ENCODE data around the gene SLC13A2.
A peak's percentile ranks its signal among the peaks of the same experiment; 100 is the strongest.

The SLC13A2 gene

GRCh38 chr17:28492352-28493310 lies 19.2 kb downstream of the SLC13A2 start:
- no peak for DNase-seq

- no peak for DNase-seq
These were observed 20.0 kb downstream of the SLC13A2 start for GRCh38 chr17:28493460-28493859.

- DNase-seq, result peak in 53 of 58 donors; percentile 4 to 82 (median 43)
These were observed 21.2 kb downstream of the SLC13A2 start for GRCh38 chr17:28494445-28495188.

- DNase-seq, result no peak
These were observed 22.2 kb downstream of the SLC13A2 start for GRCh38 chr17:28495635-28496034.

- no peak for DNase-seq
These were observed 24.5 kb downstream of the SLC13A2 start for GRCh38 chr17:28497931-28498330.

GRCh38 chr17:28498652-28499363 lies 25.4 kb downstream of the SLC13A2 start:
- no peak for DNase-seq

- no peak for DNase-seq
These were observed 25.9 kb downstream of the SLC13A2 start for GRCh38 chr17:28499364-28499664.

- no peak for DNase-seq
These were observed 26.4 kb downstream of the SLC13A2 start for GRCh38 chr17:28499684-28500357.

GRCh38 chr17:28500712-28501379 lies 27.4 kb downstream of the SLC13A2 start:
- DNase-seq, result peak in 3 of 58 donors; percentile 3 to 29 (median 4)

GRCh38 chr17:28501421-28502284 lies 28.2 kb downstream of the SLC13A2 start:
- no peak for DNase-seq

- DNase-seq, result no peak
These were observed 30.0 kb downstream of the SLC13A2 start for GRCh38 chr17:28503420-28503819.

GRCh38 chr17:28505986-28506665 lies 32.7 kb downstream of the SLC13A2 start, which contains the start of gene FOXN1:
FOXN1 (plus strand) TSS chr17:28506348; CDS start chr17:28523970, 17,622 bp downstream.
- no peak for DNase-seq

- DNase-seq, result no peak
These were observed 33.5 kb downstream of the SLC13A2 start for GRCh38 chr17:28506763-28507487.

GRCh38 chr17:28507567-28508203 lies 34.2 kb downstream of the SLC13A2 start:
- DNase-seq, result no peak

GRCh38 chr17:28508211-28508724 lies 34.8 kb downstream of the SLC13A2 start:
- DNase-seq, result no peak

- DNase-seq, result no peak
These were observed 36.3 kb downstream of the SLC13A2 start for GRCh38 chr17:28509789-28510188.

GRCh38 chr17:28511858-28512461 lies 38.5 kb downstream of the SLC13A2 start:
- DNase-seq, result no peak

All from anterior cingulate cortex (tissue), 58 donors.